K562 (cell line): ENCODE results near the gene TTLL10.

Experiments
- ETV6 ChIP-seq, 3 experiments: fragments of 150-350 bp in 1 of 3; sonication (generic) in 1 of 3; formaldehyde crosslinking in 1 of 3; IDR thresholded peaks; 2 replicates each; pipeline versions ENCODE4 v1.6.1 to v1.8.0; 2014 to 2022; ENCODE audit warnings: borderline replicate concordance in 2 of 3, low read depth in 2 of 3, antibody characterized with exemption in 1 of 3, low read length in 1 of 3, mild to moderate bottlenecking in 1 of 3, missing genetic modification reagents in 1 of 3
- POLR2AphosphoS5 ChIP-seq: IDR thresholded peaks from 2 replicates; pipeline ENCODE4 v1.6.1; 2011; ENCODE audit warnings: mild to moderate bottlenecking, low read depth, low read length, moderate library complexity; ENCODE audit not compliant: control insufficient read depth, insufficient read depth
- TEAD1 ChIP-seq, 2 experiments: fragments of 450-650 bp in 1 of 2; sonication (generic) in 1 of 2; formaldehyde crosslinking; IDR thresholded peaks; 2 replicates each; pipeline versions ENCODE4 v1.4.0 to v1.8.0; 2020 to 2022; ENCODE audit warnings: mild to moderate bottlenecking in 2 of 2, missing genetic modification reagents in 1 of 2
- TOE1 ChIP-seq, 2 experiments: fragments of 450-650 bp in 1 of 2; sonication (generic) in 1 of 2; formaldehyde crosslinking in 1 of 2; IDR thresholded peaks; 2 replicates each; pipeline versions ENCODE4 v1.7.1 to v1.8.0; 2016 to 2022; ENCODE audit warnings: borderline replicate concordance in 2 of 2, mild to moderate bottlenecking in 2 of 2, antibody characterized with exemption in 1 of 2, inconsistent platforms in 1 of 2, low read depth in 1 of 2, missing genetic modification reagents in 1 of 2, moderate library complexity in 1 of 2
- TF ChIP-seq, protein P1 (sequence below), 3 experiments: IDR thresholded peaks in 2 of 3; conservative IDR thresholded peaks in 1 of 3; 2 replicates each; pipeline ENCODE4 v1.5.1; 2011 to 2012; ENCODE audit warnings: low read length in 3 of 3, mild to moderate bottlenecking in 3 of 3, control low read depth in 2 of 3, improper control_type of control experiment in 1 of 3, inconsistent platforms in 1 of 3, low read depth in 1 of 3, mixed read lengths in 1 of 3, moderate library complexity in 1 of 3; ENCODE audit not compliant: insufficient read depth in 2 of 3

GRCh38 chr1:1179346-1179982 lies 5.8 kb downstream of the TTLL10 start:
- TF ChIP-seq TOE1 (IDR thresholded peaks at IDR 0.05; ENCODE audit: borderline replicate concordance) (no peak), TOE1 (CRISPR knock-in tag; IDR thresholded peaks at IDR 0.05; ENCODE audit: borderline replicate concordance, low read depth) (no peak), POLR2AphosphoS5 (no peak), TEAD1 (CRISPR knock-in tag; IDR thresholded peaks at IDR 0.05) (no peak), ETV6 (IDR thresholded peaks at IDR 0.05; ENCODE audit: borderline replicate concordance in 1 of 2, low read depth in 2 of 2, low read length in 1 of 2) (no peak), ETV6 (CRISPR knock-in tag; IDR thresholded peaks at IDR 0.05; ENCODE audit: borderline replicate concordance) (no peak)
- TF ChIP-seq, protein P1, sequence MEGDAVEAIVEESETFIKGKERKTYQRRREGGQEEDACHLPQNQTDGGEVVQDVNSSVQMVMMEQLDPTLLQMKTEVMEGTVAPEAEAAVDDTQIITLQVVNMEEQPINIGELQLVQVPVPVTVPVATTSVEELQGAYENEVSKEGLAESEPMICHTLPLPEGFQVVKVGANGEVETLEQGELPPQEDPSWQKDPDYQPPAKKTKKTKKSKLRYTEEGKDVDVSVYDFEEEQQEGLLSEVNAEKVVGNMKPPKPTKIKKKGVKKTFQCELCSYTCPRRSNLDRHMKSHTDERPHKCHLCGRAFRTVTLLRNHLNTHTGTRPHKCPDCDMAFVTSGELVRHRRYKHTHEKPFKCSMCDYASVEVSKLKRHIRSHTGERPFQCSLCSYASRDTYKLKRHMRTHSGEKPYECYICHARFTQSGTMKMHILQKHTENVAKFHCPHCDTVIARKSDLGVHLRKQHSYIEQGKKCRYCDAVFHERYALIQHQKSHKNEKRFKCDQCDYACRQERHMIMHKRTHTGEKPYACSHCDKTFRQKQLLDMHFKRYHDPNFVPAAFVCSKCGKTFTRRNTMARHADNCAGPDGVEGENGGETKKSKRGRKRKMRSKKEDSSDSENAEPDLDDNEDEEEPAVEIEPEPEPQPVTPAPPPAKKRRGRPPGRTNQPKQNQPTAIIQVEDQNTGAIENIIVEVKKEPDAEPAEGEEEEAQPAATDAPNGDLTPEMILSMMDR (IDR thresholded peaks at IDR 0.05 in 2 of 3, conservative IDR thresholded peaks at IDR 0.05 in 1 of 3; ENCODE audit: insufficient read depth in 2 of 3, low read depth in 1 of 3, low read length in 3 of 3) = no peak
